GM12878 (cell line): ENCODE data around the gene MYL7.

Source experiments
- BCL11A ChIP-seq: IDR thresholded peaks from 2 replicates; pipeline ENCODE4 v1.6.1; 2011; ENCODE audit warnings: low read depth, low read length
- EP300 ChIP-seq, 2 experiments: fragments of 150-350 bp in 1 of 2; IDR thresholded peaks; 2 replicates each; pipeline ENCODE4 v1.6.1; 2011 to 2012; ENCODE audit warnings: low read depth in 2 of 2, low read length in 2 of 2, borderline replicate concordance in 1 of 2, improper control_type of control experiment in 1 of 2, inconsistent platforms in 1 of 2; ENCODE audit not compliant: control insufficient read depth in 1 of 2
- EZH2 ChIP-seq: IDR thresholded peaks from 2 replicates; pipeline ENCODE4 v1.6.1; 2012; ENCODE audit warnings: low read depth, mild to moderate bottlenecking, control low read depth, inconsistent platforms, low read length, borderline replicate concordance; ENCODE audit not compliant: control insufficient read depth
- KDM1A ChIP-seq: fragments of 200-600 bp; sonication (generic); IDR thresholded peaks from 2 replicates; pipeline ENCODE4 v1.6.1; 2016; ENCODE audit warnings: borderline replicate concordance
- NBN ChIP-seq: fragments of 450-650 bp; IDR thresholded peaks from 2 replicates; pipeline ENCODE4 v1.6.1; 2016
- POLR2AphosphoS5 ChIP-seq: IDR thresholded peaks from 2 replicates; pipeline ENCODE4 v1.6.1; 2011; ENCODE audit warnings: mild to moderate bottlenecking, low read length, inconsistent platforms
- TCF7 ChIP-seq: IDR thresholded peaks from 2 replicates; pipeline ENCODE4 v1.6.1; 2014; ENCODE audit warnings: antibody characterized with exemption, borderline replicate concordance
- YY1 ChIP-seq: IDR thresholded peaks from 2 replicates; pipeline ENCODE4 v1.6.1; 2011; ENCODE audit warnings: low read depth, mild to moderate bottlenecking, low read length
- ZNF274 ChIP-seq: IDR thresholded peaks from one replicate; pipeline ENCODE4 v1.8.0; 2011; ENCODE audit not compliant: insufficient read length, insufficient read depth
- TF ChIP-seq, protein P1 (sequence below): IDR thresholded peaks from 2 replicates; pipeline ENCODE4 v1.6.1; 2011; ENCODE audit warnings: low read depth, mild to moderate bottlenecking, low read length, moderate library complexity, borderline replicate concordance; ENCODE audit errors: extremely low read depth
- TF ChIP-seq, protein P2 (sequence below), 3 experiments: IDR thresholded peaks in 2 of 3; conservative IDR thresholded peaks in 1 of 3; 2 replicates each; pipeline ENCODE4 v1.5.1; 2011; ENCODE audit warnings: low read depth in 3 of 3, low read length in 3 of 3, mild to moderate bottlenecking in 3 of 3, control low read depth in 2 of 3, moderate library complexity in 2 of 3, inconsistent platforms in 1 of 3, mixed read lengths in 1 of 3; ENCODE audit not compliant: control insufficient read depth in 2 of 3, insufficient read depth in 1 of 3; ENCODE audit errors: extremely low read depth in 1 of 3
- TF ChIP-seq, protein P3 (sequence below): fragments of 450-650 bp; formaldehyde crosslinking; IDR thresholded peaks from 2 replicates; pipeline ENCODE4 v1.4.0; 2020; ENCODE audit warnings: mild to moderate bottlenecking, moderate library complexity
- TF ChIP-seq, protein P4 (sequence below): IDR thresholded peaks from 2 replicates; pipeline ENCODE4 v1.6.1; 2012; ENCODE audit warnings: low read length, inconsistent platforms

DNA sequence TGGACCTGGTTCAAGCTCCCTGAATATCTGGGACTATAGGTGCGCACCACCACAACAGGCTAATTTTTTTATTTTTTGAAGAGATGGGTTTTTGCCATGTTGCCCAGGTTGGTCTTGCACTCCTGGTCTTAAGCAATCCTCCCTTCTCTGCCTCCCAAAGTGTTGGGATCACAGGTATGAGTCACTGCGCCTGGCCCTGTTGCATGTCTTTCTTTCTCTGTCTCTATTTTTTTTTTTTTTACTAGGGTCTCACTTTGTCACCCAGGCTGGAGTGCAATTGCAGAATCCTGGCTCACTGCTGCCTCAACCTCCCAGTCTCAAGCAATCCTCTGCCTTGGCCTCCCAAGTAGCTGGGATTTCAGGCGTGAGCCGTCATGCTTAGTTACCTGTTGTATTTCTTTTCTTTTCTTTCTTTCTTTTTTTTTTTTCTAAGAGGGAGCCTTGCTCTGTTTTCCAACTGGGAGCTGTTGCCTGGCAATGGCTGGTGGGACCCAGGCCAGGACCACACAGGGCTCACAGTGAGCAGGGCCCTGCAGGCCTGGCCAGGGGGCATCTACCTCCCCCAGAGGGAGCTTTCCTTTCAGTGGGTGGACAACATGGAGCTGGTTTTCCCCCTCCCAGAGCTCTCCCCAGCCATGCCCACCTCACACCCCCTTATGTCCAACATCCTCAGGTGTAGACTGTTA lies 6.0 kb downstream of the MYL7 start:
- TF ChIP-seq, protein P1, sequence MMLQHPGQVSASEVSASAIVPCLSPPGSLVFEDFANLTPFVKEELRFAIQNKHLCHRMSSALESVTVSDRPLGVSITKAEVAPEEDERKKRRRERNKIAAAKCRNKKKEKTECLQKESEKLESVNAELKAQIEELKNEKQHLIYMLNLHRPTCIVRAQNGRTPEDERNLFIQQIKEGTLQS: no peak
- TF ChIP-seq ZNF274 (no peak), KDM1A (no peak), EP300 (IDR thresholded peaks at IDR 0.05; ENCODE audit: borderline replicate concordance in 1 of 2, control insufficient read depth in 1 of 2, low read depth in 2 of 2, low read length in 2 of 2) (no peak), NBN (no peak), YY1 (no peak), BCL11A (no peak), EZH2 (no peak), POLR2AphosphoS5 (no peak), TCF7 (no peak)
- TF ChIP-seq, protein P2, sequence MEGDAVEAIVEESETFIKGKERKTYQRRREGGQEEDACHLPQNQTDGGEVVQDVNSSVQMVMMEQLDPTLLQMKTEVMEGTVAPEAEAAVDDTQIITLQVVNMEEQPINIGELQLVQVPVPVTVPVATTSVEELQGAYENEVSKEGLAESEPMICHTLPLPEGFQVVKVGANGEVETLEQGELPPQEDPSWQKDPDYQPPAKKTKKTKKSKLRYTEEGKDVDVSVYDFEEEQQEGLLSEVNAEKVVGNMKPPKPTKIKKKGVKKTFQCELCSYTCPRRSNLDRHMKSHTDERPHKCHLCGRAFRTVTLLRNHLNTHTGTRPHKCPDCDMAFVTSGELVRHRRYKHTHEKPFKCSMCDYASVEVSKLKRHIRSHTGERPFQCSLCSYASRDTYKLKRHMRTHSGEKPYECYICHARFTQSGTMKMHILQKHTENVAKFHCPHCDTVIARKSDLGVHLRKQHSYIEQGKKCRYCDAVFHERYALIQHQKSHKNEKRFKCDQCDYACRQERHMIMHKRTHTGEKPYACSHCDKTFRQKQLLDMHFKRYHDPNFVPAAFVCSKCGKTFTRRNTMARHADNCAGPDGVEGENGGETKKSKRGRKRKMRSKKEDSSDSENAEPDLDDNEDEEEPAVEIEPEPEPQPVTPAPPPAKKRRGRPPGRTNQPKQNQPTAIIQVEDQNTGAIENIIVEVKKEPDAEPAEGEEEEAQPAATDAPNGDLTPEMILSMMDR (IDR thresholded peaks at IDR 0.05 in 2 of 3, conservative IDR thresholded peaks at IDR 0.05 in 1 of 3; ENCODE audit: control insufficient read depth in 2 of 3, extremely low read depth in 1 of 3, insufficient read depth in 1 of 3, low read depth in 3 of 3, low read length in 3 of 3): no peak
- TF ChIP-seq, protein P3, sequence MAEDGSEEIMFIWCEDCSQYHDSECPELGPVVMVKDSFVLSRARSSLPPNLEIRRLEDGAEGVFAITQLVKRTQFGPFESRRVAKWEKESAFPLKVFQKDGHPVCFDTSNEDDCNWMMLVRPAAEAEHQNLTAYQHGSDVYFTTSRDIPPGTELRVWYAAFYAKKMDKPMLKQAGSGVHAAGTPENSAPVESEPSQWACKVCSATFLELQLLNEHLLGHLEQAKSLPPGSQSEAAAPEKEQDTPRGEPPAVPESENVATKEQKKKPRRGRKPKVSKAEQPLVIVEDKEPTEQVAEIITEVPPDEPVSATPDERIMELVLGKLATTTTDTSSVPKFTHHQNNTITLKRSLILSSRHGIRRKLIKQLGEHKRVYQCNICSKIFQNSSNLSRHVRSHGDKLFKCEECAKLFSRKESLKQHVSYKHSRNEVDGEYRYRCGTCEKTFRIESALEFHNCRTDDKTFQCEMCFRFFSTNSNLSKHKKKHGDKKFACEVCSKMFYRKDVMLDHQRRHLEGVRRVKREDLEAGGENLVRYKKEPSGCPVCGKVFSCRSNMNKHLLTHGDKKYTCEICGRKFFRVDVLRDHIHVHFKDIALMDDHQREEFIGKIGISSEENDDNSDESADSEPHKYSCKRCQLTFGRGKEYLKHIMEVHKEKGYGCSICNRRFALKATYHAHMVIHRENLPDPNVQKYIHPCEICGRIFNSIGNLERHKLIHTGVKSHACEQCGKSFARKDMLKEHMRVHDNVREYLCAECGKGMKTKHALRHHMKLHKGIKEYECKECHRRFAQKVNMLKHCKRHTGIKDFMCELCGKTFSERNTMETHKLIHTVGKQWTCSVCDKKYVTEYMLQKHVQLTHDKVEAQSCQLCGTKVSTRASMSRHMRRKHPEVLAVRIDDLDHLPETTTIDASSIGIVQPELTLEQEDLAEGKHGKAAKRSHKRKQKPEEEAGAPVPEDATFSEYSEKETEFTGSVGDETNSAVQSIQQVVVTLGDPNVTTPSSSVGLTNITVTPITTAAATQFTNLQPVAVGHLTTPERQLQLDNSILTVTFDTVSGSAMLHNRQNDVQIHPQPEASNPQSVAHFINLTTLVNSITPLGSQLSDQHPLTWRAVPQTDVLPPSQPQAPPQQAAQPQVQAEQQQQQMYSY (CRISPR knock-in tag): no peak
- TF ChIP-seq, protein P4, sequence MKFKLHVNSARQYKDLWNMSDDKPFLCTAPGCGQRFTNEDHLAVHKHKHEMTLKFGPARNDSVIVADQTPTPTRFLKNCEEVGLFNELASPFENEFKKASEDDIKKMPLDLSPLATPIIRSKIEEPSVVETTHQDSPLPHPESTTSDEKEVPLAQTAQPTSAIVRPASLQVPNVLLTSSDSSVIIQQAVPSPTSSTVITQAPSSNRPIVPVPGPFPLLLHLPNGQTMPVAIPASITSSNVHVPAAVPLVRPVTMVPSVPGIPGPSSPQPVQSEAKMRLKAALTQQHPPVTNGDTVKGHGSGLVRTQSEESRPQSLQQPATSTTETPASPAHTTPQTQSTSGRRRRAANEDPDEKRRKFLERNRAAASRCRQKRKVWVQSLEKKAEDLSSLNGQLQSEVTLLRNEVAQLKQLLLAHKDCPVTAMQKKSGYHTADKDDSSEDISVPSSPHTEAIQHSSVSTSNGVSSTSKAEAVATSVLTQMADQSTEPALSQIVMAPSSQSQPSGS: no peak
